Muscle layer of duodenum (tissue), 2 donors: ENCODE data around the gene ABCB4.
A peak's percentile ranks its signal among the peaks of the same experiment; 100 is the strongest.

ENCODE experiments used
- H3K27ac ChIP-seq: one replicate; pipeline ENCODE4 v1.7.0; 2013; ENCODE audit warnings: mild to moderate bottlenecking, low read length
- H3K27me3 ChIP-seq: one replicate; pipeline ENCODE4 v1.7.0; 2013; ENCODE audit warnings: low read depth, mild to moderate bottlenecking, control low read depth, low read length
- H3K36me3 ChIP-seq, 2 donors: one replicate each; pipeline ENCODE4 v1.7.0; 2013; ENCODE audit warnings: low read length in 2 of 2, control low read depth in 1 of 2, mild to moderate bottlenecking in 1 of 2; ENCODE audit not compliant: insufficient read depth in 2 of 2, control insufficient read depth in 1 of 2
- H3K4me1 ChIP-seq, 2 donors: one replicate each; pipeline ENCODE4 v1.7.0; 2013; ENCODE audit warnings: low read length in 2 of 2, mild to moderate bottlenecking in 2 of 2, control low read depth in 1 of 2, moderate library complexity in 1 of 2; ENCODE audit not compliant: insufficient read depth in 2 of 2, control insufficient read depth in 1 of 2
- H3K4me3 ChIP-seq, 2 donors: one replicate each; pipeline ENCODE4 v1.7.0; 2013; ENCODE audit warnings: low read length in 2 of 2, low read depth in 1 of 2, mild to moderate bottlenecking in 1 of 2
- H3K9me3 ChIP-seq, 2 donors: one replicate each; pipeline ENCODE4 v1.7.0; 2013; ENCODE audit warnings: low read length in 2 of 2, control low read depth in 1 of 2, mild to moderate bottlenecking in 1 of 2; ENCODE audit not compliant: control insufficient read depth in 1 of 2
- donor health status: healthy.

Gene ABCB4

DNA sequence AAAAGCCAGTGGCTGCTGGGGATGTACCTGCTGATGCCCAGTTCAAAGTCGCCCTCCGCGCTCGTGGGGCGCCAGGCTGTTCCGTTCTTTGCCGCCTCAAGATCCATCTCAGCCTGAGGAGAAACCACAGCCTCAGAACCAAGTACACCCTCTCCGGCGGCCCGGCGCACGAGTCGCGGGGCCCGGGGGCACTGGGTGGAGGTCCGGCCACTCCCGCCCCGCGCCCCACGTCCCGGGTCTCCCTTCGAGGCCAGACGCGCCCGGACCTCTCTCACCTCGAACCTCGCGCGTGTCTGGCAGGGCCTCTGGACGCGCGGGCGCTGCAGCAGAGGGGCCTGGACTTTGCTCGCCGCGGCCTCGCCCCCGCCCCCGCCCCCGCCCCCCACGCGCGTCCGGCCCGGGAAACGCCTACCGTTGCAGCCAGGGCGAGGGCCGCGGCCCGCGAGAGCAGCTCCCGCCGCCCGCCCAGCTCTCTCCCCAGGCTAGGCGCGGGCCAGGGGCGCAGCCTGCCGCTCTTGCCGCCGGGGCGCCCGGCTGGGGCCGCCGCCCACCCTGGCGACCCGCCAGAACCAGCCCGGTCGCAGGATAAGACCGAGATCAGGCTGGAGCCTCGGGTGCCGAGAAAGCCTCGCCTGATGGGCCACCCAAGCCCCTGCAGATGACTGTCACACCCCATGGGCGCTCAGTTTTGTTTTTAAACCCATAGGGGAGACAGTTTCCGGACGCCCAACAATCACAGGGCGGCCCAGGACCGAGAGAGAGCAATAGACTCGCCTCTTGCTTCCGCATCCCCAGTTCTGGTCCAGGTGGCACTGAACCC lies at the start of gene ABCB4:
TSS of gene ABCB4 (minus strand) at position 322 of the 820 bp plus-strand sequence. CDS start at position 107, 215 bp downstream.
- H3K9me3 ChIP-seq: no peaks in the 10 kb centered on the region
- H3K27ac ChIP-seq: no peak within 1 kb of the TSS
- no peaks in the 10 kb centered on the region for H3K36me3 ChIP-seq
- H3K27me3 ChIP-seq: no peaks in the 10 kb centered on the region
- peak within 1 kb of the TSS; percentile 38 to 56 for H3K4me3 ChIP-seq
- no peaks in the 10 kb centered on the region for H3K4me1 ChIP-seq

DNA sequence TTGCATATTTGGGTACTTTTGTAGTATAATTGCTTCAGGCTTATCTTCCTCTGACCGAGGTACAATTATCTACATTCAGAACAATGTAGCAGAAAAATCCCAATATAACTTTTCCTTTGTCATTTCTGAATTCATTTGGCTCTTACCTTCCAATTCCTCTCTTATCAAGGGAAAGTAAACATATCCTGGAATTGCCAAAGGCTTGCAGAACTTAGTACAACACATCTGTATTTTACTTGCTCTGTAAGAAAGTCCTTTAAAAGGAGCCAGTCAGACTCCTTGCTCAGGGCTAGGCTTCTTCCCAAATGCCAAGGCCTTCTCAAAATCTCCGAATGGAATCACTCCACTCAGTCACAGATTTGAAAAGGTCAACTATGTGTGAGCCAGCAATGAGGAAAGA lies 43.3 kb upstream of the ABCB4 start:
- no peaks in the 10 kb centered on the region for H3K9me3 ChIP-seq
- H3K36me3 ChIP-seq: no peaks in the 10 kb centered on the region
- no peak overlapping the region for H3K4me3 ChIP-seq
- H3K27ac ChIP-seq: no peak overlapping the region
- no peaks in the 10 kb centered on the region for H3K27me3 ChIP-seq
- H3K4me1 ChIP-seq: no peaks in the 10 kb centered on the region

DNA sequence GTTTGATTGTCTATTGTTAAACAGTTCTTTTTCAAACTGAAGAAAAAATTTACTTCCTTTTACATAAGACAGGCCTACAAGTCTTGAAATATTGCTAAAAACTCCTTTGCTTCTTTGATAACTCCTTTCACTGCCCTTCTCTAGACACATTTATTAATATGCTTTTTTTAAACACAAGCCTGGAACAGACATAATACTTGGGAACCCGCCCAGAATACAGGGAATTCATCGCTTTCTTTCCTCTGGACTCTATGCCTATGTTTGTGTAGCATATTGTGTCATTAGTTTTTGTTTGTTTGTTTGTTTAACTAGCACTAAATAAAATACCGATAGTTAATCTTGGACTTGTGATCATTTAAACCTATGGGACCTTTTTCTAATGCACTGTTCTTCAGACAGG lies 42.4 kb upstream of the ABCB4 start:
- H3K27me3 ChIP-seq: no peaks in the 10 kb centered on the region
- no peak overlapping the region for H3K4me3 ChIP-seq
- no peaks in the 10 kb centered on the region for H3K36me3 ChIP-seq
- no peaks in the 10 kb centered on the region for H3K4me1 ChIP-seq
- no peak overlapping the region for H3K27ac ChIP-seq
- no peaks in the 10 kb centered on the region for H3K9me3 ChIP-seq

DNA sequence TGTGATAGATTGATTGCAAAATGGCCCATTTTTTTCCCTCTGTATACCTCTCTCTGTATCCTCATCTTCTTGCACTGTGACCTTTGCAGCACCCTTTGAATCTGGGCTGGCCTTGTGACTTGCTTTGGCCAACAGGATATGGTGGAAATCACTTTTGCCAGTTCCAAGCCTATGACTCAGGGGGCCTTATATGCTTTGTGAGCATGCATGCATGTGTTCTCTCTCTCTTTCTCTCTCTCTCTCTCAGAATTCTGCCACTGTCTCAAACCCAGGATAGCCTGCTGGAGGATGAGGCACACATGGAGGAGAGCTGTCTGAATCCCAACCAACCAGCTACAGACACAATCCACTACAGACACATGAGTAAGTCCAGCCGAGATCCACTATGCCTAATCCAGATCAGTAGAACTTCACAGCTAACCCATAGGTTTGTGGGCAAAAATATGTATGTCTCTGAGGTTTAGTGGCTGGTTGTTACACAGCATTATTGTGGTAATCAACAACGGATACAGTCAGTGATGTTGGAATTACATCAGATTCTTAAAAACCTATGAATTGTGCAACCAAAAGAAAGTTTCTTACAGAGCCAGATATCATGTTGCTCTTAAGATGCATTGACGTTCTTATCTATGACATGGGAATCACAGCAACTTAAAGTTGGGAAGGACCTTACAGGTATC lies 41.8 kb upstream of the ABCB4 start:
- H3K9me3 ChIP-seq: no peaks in the 10 kb centered on the region
- no peaks in the 10 kb centered on the region for H3K36me3 ChIP-seq
- no peaks in the 10 kb centered on the region for H3K27me3 ChIP-seq
- H3K4me3 ChIP-seq: no peak overlapping the region
- H3K4me1 ChIP-seq: no peaks in the 10 kb centered on the region
- no peak overlapping the region for H3K27ac ChIP-seq

DNA sequence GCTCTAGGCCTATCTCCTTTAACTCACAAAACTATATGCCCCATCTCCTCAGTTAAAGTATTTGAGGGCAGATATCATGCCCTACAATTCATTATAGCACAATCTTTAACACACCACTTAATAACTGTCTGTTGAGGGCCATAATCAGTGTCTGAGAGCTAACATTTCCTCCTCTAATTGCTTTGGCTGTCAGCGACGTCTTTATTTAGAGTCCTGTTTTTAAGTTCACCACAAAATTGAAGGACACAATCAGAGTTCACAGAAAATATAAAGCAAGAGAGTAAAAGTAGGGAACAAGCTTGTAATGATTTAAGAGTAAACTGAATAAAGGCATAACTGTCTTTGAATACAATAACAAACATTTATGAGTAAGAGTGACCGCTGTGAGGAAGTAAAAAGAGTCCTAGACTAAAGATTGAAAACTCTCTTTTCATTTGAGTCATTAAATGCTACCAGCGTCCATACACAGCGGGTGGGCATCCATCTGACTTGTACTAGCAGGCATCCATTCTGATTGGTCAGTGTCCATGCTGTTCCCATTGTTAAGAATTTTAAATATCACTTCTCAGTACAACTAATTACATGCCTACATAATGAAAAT lies 38.4 kb upstream of the ABCB4 start:
- no peak overlapping the region for H3K27ac ChIP-seq
- H3K27me3 ChIP-seq: no peaks in the 10 kb centered on the region
- no peaks in the 10 kb centered on the region for H3K36me3 ChIP-seq

DNA sequence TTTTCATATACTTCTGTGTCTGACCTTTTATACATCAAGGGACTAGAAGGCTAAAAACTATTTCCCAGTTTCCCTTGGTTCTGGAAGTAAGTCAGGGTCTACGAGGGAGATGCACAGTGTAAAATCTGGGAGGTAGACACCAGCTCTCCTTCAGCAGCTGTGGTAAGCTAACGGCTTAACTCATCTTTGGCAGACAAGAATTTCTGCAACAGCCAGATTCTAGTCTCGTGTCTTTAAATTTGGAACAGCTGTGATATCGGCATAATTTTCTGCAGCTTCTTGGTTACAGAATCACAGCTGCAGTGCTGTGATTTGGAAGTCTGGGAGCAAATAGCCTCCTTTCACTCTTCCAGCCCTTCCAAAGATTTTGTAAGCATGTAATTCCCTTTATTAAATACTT lies 37.4 kb upstream of the ABCB4 start:
- H3K4me3 ChIP-seq: no peak overlapping the region

More for the DNA sequence above, 38.4 kb upstream of the ABCB4 start:
- H3K4me1 ChIP-seq: no peaks in the 10 kb centered on the region
- H3K4me3 ChIP-seq: no peak overlapping the region
- H3K9me3 ChIP-seq: no peaks in the 10 kb centered on the region

DNA sequence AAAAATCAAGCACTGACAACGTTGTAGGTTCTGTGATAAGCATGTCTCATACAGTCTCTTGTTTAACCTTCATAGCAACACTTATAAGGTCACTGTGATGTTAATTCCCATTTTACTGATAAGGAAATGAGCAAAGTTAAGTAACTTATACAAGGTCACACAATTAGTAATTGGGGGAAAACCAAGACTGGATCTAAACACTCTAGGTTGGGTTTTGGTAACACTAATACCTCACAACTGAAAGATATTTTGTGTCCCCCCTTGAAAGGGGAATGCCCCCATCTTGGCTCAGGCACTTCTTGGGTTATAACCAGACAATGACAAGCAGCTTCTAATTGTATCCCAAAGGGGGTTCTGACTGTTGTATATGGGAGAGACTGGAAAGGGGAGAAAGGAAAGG lies 36.0 kb upstream of the ABCB4 start:
- H3K36me3 ChIP-seq: no peaks in the 10 kb centered on the region
- H3K9me3 ChIP-seq: no peaks in the 10 kb centered on the region
- H3K4me3 ChIP-seq: no peak overlapping the region
- H3K27me3 ChIP-seq: no peaks in the 10 kb centered on the region
- no peaks in the 10 kb centered on the region for H3K4me1 ChIP-seq
- H3K27ac ChIP-seq: no peak overlapping the region

More for the DNA sequence above, 37.4 kb upstream of the ABCB4 start:
- Histone ChIP-seq H3K27ac (no peak overlapping the region), H3K27me3 (no peaks in the 10 kb centered on the region), H3K4me1 (no peaks in the 10 kb centered on the region), H3K36me3 (no peaks in the 10 kb centered on the region), H3K9me3 (no peaks in the 10 kb centered on the region)

DNA sequence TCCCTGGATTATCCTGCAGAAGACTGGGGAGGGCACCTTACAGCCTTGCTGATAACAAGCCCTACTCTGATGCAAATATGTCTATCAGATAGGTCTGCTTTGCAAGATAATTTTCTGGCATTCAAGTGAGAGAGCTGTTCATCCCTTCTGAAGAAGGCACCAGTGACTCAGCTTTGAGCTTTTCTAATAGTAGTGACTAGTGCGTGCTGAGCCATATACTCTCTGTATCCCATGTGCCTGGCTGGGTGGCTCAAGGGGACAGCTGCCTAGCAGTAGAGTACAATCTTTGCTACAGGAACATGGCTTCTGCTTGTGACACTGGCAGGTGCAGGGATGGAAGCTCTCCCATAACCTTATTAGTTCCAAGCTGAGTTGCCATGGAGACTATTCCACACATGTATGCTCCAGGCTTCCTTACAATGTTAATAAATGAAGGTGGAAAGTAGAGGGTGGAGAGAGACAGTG lies 35.0 kb upstream of the ABCB4 start:
- no peak overlapping the region for H3K4me3 ChIP-seq
- H3K27me3 ChIP-seq: no peaks in the 10 kb centered on the region
- H3K4me1 ChIP-seq: no peaks in the 10 kb centered on the region
- no peaks in the 10 kb centered on the region for H3K9me3 ChIP-seq
- H3K36me3 ChIP-seq: no peaks in the 10 kb centered on the region
- no peak overlapping the region for H3K27ac ChIP-seq

DNA sequence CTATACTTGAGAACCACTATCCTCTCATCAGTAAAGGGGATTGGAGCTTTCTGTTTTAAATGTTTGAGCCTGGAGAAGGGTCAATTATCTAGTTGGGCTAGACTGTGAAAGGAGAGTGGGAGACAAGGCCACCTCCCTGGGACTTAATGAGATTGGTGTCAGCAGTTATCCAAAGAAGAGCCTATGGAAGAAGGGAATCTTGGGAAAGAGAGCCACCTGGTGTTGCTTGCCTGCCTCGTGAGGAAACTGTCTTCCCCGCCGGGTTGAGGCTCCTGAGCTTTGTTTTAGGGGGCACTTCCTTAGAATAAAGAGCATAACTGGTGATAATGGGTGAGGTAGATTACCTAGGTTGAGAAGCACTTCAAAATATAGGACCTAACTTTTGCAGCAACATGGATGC lies 32.0 kb upstream of the ABCB4 start:
- no peaks in the 10 kb centered on the region for H3K36me3 ChIP-seq
- no peak overlapping the region for H3K27ac ChIP-seq
- no peaks in the 10 kb centered on the region for H3K27me3 ChIP-seq
- no peaks in the 10 kb centered on the region for H3K4me1 ChIP-seq
- no peaks in the 10 kb centered on the region for H3K9me3 ChIP-seq
- H3K4me3 ChIP-seq: no peak overlapping the region

DNA sequence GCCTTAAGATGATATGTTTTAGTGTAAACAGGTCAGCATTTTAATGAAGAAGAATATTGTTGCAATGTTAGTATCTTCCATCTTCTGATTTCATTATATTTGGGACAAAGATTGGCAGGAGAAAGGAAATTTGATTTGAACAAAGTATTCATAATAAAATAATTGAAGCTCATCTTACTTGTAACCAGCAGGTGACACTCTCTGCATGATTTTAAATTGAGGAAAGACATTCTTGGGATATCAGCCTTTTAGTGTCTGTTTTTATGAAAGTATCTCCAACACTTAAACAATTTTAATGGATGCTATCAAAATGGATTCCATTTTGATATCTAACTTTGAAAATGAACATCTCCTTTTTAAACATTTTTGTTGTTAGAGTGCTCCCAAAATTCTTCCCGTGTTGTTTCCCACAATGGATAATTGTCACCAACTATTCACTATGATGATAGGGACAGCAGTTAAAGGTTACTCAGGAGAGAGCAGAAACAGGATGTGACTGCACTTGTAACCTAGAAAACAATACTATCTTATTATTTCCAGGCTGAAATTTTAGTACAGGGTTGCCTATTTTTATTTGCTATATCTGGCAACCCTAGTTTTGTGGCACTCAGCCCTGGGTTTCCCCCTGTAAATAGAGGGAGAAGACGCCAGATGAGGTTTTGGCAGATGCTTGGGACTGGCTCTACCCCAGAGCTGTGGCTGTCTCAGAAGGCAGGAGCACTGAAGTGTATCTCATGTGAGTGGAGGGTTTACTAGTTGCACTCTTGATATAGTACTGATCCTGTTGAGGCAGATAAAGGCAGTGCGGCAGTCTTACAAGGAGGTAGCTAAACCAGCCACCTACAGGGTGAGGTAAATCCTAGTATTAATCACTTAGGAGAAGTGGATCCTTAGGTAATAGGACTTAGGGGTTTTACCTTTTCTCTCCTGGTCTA lies 31.0 kb upstream of the ABCB4 start:
- Histone ChIP-seq H3K4me1 (no peaks in the 10 kb centered on the region), H3K4me3 (no peak overlapping the region), H3K27me3 (no peaks in the 10 kb centered on the region), H3K27ac (no peak overlapping the region), H3K9me3 (no peaks in the 10 kb centered on the region), H3K36me3 (no peaks in the 10 kb centered on the region)
